ENCODE results near the gene GZF1.

Gene GZF1

DNA sequence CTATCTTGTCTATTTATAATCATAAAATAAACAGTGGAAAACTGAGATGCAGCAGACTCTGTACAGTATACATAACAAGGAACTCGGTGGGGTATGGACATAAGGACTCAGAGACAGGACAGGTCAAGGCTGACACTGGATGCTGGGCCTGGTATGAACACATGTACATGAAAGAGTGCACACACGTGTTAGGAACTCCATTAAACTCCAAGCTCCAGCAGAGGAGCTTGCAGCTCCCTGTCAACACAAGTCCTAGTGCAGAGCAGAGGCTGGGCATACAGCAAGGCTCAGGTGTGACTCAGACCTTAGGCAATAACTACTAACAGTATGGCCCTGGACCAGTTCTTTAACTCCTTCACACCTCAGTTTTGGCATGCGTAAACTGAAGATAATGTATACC, 42.2 kb downstream of the GZF1 start:
- DNase-seq (ENCODE audit: insufficient read length, low spot score) (no peak), FAIRE-seq (no peak)

DNA sequence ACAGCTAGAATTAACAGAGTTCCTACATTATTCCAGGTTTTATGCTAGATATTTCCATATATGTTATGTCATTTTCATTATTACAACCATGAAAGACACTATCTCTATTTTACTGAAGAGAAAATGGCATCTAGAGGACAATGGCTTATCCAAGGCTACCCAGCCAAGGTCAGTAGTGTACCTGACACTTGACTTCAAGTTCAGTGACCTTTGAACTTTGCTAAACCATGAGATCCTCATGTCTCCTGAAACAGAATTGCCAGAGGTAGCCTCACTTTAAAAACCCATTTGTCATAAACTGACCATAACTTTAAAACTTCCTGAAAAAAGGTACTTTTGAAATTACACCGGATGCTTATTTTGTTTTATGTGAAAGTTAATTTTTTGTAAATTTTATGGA, 44.9 kb downstream of the GZF1 start:
- FAIRE-seq (no peak), DNase-seq (ENCODE audit: insufficient read length, low spot score) (no peak)

DNA sequence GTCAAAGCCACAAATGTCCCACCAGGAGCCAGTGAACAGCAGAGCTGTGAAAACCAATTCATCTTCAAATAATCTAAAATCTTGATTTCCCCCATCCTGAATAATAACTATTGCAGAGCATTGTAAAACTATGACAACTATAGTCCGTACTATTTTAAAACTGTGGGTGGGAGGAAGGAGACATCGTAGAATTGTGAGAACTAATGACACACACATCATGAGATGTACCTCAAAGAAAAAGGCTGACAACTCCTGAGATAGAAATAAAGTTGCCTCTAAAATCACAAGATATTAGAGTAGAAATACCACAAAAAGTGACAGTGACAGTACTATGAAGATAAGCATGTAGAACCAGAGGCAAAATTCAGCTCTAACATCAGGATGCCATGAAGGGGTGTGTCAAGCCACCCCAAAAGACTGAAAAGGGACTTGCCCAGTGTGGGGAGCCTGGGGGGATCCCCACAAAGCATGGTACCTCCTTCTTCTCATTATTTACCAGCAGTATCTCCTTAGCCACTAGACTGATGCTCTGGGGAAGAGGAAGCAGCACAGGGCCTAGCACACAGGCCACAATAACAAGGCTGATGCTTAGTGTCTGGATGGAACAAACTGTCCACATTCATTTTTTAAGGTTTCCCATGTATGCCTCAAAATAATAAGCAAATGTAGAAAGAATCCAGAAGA, 45.9 kb downstream of the GZF1 start:
- FAIRE-seq (no peak), DNase-seq (ENCODE audit: insufficient read length, low spot score) (no peak)

DNA sequence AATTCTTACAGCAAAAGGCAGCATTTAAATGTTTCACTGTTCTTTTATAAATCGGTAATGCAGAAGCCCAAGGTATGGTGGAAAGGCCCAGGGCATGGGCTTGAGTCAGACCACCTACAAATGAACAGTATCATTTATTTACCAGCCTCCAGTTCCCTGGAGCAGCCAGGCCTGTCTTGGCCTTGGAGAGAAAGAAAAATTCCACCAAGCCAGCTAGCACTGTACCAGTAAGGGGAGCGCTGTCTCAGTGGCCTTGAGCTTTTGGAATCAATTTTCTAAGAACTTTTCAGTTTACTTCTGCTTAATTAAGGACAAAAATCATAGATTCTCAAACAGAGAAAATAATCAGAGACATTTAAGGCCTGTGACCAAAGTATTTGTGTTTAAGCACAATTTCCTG, 47.0 kb downstream of the GZF1 start:
- DNase-seq (ENCODE audit: insufficient read length, low spot score) (no peak), FAIRE-seq (no peak)

DNA sequence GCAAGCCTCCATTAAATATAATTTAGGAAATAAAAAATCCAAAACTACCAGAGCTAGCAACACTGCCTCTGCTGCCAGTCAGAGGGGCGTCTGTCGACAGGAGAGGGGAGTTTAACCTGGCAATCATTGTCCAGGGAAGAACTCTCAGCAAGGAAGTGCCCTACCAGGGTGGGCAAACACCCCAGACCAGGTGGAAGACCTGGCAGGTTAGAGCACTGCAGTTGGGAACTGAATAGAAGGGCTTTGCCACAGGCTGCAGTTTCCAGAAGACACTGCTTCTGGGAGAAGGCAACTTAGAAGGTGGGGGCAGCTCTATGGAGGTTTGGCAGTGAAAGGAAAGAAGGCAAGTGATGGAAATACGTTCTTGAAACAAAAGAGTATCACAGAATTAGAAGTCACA, 47.8 kb downstream of the GZF1 start:
- DNase-seq (ENCODE audit: insufficient read length, low spot score): no peak
- FAIRE-seq: no peak

DNA sequence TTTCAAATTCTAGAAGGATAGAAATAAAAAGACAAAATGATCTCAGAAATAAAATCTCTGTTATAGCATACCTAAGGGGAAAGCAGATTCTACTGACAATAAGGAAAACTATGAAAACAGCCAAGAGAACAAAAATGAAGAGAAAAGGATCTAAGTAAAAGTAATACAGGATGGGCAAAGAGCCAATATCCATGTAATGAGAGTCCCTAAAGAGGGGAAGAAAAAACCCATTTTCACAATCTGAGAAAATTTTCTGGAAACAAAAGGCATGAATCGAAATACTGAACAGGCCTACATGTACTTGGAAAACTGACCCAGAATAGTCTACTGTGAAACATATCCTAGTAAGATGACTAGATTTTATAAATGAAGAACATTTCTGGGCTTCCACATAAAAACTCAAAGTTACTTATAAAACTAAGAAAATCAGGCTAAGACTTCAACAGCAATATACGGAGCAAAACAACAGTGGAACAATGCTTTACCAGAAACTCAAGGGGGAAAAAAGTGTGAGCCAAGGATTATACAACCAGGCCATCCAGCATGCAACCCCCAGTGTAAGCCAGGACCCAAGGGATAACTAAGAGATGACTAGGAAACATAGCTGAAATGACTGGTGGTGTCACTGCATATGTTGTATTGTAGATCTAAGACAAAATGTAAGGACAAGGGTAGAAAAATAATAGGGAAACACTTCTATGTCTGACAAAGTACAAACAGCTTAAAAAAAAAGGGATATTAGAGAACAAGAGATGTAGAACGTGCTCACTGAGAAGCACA, 49.1 kb downstream of the GZF1 start:
- FAIRE-seq (no peak), DNase-seq (ENCODE audit: insufficient read length, low spot score) (no peak)

DNA sequence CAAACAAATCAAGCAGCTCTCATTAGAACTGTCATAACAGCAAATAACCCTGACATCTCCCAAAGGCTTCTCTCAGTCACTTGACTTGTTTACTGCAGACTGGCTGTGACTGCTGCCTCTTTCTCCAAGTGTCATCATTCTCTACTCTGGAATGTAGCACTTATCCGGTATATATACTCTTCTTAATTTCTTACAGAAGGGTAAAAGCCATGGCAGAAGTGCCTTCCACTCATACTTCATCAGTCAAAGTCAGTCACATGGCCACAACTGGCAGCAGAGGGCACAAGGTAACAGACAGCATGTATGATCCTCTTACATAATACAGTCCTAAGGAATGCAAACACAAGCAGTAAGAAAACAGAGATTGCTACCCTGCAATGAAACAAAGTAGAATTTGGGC, 50.0 kb downstream of the GZF1 start:
- FAIRE-seq: no peak
- no peak for DNase-seq (ENCODE audit: insufficient read length, low spot score)

DNA sequence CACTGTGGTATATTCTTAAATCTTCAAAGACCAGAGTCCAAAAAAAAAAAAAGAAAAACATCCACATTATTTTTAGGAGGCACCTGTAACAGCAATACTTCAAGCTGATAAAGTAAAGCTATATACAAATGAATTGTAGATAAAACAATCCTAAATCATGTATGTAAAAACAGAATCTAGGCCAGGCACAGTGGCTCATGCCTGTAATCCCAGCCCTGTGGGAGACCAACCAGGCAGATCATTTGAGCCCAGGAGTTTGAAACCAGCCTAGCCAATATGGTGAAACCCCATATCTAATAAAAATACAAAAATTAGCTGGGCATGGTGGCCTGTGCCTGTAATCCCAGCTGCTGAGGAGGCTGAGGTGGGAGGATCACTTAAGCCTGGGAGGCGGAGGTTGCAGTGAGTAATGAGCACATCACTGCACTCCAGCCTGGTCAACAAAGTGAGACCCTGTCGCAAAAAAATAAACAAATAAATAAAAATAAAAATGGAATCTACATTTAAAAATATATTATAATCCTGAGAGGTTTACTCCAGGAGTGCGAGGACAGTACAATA, 52.0 kb downstream of the GZF1 start:
- no peak for DNase-seq (ENCODE audit: insufficient read length, low spot score)
- no peak for FAIRE-seq

DNA sequence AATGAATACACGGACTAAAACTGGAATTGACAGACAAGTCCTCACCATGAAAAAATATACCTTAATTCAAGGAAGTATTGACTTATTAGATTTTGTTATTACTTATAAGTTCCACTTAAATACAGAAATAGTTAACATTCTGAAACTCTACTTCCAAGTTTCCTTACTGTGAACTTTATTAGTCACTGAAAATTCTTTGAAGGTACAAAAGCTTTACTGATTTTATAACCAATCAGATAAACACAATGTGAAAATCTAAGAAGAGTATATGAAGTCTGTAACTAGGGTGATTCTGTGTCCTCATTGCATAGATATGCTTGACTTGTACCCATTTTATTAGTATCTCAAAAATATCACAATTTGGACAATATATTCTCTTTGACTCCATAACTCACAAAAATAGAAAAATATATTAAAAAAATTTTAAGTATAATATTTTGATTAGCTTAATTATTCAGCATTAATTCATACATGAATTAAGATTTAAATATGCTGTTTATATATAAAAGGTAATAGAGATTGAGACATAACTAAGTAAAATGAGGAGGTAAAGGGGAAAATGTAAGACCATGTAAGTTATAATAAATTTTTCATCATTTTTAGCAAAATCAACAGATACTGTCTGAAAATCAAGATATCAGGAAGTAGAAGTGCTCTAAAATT, 52.7 kb downstream of the GZF1 start:
- FAIRE-seq (no peak), DNase-seq (ENCODE audit: insufficient read length, low spot score) (no peak)

DNA sequence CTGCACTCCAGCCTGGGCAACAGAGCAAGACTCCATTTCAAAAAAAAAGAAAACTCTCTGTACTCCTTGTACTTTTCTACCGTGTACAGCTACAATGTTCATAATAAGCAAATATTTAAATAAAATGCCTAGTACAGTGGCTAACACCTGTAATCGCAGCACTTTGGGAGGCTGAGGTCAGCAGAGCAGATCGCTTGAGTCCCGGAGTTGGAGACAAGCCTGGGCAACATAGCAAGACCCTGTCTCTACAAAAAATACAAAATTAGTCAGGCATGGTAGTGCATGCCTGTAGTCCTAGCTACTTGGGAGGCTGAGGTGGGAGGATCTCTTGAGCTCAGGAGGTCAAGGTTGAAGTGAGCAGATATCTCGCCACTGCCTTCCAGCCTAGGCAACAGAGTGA, 53.6 kb downstream of the GZF1 start:
- DNase-seq (ENCODE audit: insufficient read length, low spot score) (no peak), FAIRE-seq (no peak)

DNA sequence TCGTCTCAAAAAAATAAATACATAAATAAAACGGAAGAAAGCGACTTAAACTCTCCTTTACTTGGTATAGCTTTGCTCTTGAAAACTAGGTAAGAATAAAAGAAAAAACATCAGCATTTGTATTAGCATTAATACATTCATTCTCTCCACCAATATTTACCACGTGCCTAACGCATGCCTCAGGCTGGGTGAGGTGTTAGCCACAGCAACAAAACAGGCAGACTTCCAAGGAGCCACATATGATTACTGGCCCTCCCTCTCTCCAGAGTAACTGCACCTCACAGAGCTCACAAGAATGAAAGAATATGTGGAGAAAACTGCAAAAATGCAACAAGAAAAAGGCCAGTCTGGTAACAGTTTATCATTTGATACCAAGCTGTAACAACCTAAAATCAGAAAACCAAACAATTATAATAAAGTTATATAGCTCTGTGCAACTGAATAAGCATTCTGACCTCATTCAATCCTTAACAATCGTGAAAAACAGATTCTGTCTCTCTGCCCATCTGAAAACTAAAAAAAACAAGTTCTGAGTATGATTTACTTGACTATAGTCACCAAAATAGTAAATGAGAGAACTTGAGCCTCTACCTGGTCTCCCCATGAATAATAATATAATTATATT, 54.1 kb downstream of the GZF1 start:
- DNase-seq (ENCODE audit: insufficient read length, low spot score) (no peak), FAIRE-seq (no peak)

DNA sequence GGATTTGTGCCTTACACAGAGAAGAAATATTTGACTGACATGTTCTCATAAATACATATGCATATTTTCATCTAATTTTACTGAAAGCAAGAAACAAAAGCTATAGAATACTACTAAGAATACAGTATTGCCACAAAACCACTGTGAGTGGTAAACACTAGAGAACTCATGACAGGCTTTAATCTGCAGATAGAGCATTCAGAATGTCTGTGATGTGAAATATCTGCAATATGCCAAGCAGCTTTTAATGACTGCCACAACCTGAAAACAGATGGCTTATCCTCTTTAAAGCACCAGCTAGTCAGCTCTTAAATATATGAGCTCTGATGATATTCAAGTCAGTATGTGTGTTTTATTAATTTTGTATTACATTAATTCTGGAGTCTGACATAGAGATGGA, 55.9 kb downstream of the GZF1 start:
- FAIRE-seq: no peak
- no peak for DNase-seq (ENCODE audit: insufficient read length, low spot score)

DNA sequence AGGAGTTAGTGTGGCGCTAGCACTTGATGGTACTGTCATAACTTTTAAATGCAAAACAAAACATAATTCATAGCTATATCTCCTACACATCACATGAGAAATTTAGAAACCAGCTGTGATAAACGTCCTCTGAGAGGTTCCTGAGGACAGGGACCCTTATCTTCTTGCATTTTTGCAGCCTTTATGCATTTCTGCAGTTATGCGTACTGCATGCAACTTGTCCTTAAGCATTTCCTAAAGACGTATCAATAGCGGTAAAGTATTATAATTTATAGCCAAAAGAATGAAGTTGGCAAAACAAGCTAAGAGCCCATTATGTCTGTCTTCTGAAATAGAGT, 57.6 kb downstream of the GZF1 start:
- DNase-seq (ENCODE audit: insufficient read length, low spot score) (no peak), FAIRE-seq (no peak)

DNA sequence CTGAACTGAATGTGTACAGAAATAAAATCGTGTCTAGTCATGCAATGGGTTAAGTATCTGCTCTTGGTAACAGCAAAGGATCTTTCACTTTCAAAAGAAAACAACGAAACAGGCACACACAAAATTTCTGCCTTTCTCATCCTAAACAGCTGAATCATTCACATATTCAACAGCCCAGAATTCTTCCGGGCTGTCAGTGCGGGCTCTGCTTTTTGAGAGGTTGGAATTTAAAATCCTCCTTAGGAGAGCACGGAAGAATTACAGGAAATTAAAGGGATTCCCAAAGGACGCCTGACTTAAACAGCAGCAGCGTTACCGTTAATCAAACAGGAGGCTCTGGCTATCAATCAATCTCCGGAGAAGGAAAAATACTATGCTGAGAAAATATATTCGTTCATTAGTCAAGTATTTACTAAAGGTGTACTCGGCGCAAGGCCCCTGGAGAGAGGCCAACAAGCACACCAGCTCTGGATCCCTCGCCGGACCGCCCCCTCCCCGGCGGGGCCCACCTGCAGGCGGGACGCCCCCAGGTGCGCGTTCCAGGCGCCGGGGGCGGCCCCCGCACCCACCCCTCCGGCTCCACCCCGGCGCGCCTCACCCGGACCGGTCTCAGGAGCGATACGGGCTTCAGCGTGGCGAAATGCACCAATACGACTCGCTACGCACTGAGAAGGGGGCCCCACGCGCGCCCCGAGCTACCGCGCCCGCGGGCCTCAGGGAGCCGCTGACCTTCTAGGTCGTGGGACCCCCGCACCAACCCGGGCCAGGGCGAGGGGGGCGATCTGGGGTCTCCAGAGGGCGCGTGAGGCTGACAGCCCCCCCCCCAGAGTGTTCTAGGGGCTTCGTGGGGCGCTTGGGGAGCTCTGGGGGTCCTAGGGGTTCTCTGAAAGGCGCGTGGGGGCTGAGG, 58.3 kb downstream of the GZF1 start:
- no peak for FAIRE-seq
- no peak for DNase-seq (ENCODE audit: insufficient read length, low spot score)

DNA sequence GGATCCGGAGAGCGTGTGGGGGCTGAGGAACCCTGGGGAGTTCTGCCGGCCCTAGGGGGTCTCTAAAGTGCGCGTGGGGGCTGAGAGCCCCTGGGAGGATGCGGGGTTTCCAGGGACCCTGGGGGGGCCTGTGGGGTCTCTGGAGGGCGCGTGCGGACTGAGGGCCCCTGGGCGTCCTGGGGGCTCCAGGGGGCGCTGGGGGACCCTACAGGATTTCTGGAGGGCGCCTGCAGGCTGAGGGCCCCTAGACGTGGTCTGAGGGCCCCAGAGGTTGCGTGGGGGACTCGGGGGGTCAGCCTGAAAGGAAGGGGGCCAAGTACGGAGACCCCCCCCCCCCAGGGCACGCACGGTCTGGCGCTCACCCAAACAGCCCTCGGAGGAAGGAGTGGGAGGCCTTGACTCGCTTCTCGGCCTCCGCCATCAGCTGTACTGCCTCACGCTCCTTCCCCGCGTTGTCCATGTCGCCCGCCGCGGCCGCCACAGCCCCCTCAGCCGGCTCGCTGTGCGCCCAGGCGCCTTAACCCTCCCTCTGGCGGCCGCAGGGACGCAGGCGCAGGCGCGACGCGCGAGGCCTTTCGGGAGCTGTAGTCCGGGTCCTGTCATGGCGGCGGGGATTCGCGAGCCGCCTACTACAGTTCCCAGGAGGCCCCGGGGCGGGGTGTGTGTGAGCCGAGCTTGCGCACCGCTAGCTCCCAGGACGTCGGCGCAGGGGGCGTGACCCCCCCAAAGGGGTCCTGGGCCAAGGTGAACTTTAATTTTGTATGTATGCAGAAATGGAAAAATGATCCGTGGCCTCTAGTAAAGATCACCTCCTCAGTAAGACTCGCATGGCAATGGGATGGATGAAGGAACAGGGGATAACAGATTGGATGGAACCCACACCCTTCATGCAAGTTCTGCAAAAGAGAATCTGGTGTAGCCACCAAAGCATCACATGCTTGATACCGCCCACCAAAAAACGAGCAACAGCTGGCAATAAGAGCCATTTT, 59.3 kb downstream of the GZF1 start, which contains the start of gene NAPB:
Gene NAPB (minus strand): TSS at position 546 of the 989 bp plus-strand sequence. CDS start 86 bp downstream, at position 460.
- DNase-seq (ENCODE audit: insufficient read length, low spot score) (peak; percentile 87), FAIRE-seq (peak; percentile 20)

Measured in HTR-8/SVneo (cell line).